GM23338 (cell line): ENCODE data around the gene DCBLD1. TPM values are rescaled to one million over a fixed set of nuclear protein-coding genes. Genes with fewer than 3 reads are reported as not detected.

Experiments used
- ATAC-seq: fragments of 200-7000 bp; cut with Tn5 transposase; 3 replicates; pipeline ENCODE4 v1.9.1; 2020
- DNase-seq: peaks from one replicate; pipeline ENCODE4 v3.0.0-alpha.2; 2015; ENCODE audit warnings: low spot score
- H2AFZ ChIP-seq: fragments of 200-600 bp; sonication (generic); 2 replicates; pipeline ENCODE4 v1.8.0; 2016; ENCODE audit warnings: antibody characterized with exemption, mild to moderate bottlenecking, moderate library complexity
- H3F3A ChIP-seq: fragments of 200-600 bp; sonication (generic); replicated peaks from 2 replicates; pipeline ENCODE4 v1.8.0; 2017; ENCODE audit warnings: antibody characterized with exemption, mixed run types, low read depth
- H3K27ac ChIP-seq: fragments of 200-600 bp; sonication (generic); 2 replicates; pipeline ENCODE4 v1.6.1; 2016; ENCODE audit warnings: low read depth
- H3K27me3 ChIP-seq: fragments of 200-600 bp; sonication (generic); 2 replicates; pipeline ENCODE4 v1.8.0; 2016; ENCODE audit warnings: mild to moderate bottlenecking, mixed run types, moderate library complexity; ENCODE audit not compliant: insufficient read depth
- H3K36me3 ChIP-seq: fragments of 200-600 bp; sonication (generic); 2 replicates; pipeline ENCODE4 v1.8.0; 2016; ENCODE audit warnings: mild to moderate bottlenecking; ENCODE audit not compliant: insufficient read depth
- H3K4me1 ChIP-seq: fragments of 200-600 bp; sonication (generic); 2 replicates; pipeline ENCODE4 v1.8.0; 2016; ENCODE audit warnings: mild to moderate bottlenecking, moderate library complexity; ENCODE audit not compliant: insufficient read depth
- H3K4me2 ChIP-seq: fragments of 200-600 bp; sonication (generic); 2 replicates; pipeline ENCODE4 v1.7.1; 2017; ENCODE audit warnings: mixed run types
- H3K4me3 ChIP-seq: fragments of 200-600 bp; sonication (generic); 2 replicates; pipeline ENCODE4 v1.6.1; 2016; ENCODE audit warnings: mixed run types
- H3K79me2 ChIP-seq: fragments of 200-600 bp; sonication (generic); replicated peaks from 2 replicates; pipeline ENCODE4 v1.8.0; 2017; ENCODE audit warnings: mild to moderate bottlenecking; ENCODE audit not compliant: insufficient read depth
- H3K9me2 ChIP-seq: fragments of 200-600 bp; sonication (generic); 2 replicates; pipeline ENCODE4 v1.8.0; 2017; ENCODE audit not compliant: insufficient read depth
- H4K20me1 ChIP-seq: fragments of 200-600 bp; sonication (generic); replicated peaks from 2 replicates; pipeline ENCODE4 v1.8.0; 2017; ENCODE audit warnings: mild to moderate bottlenecking; ENCODE audit not compliant: insufficient read depth
- H3K27ac Mint-ChIP-seq: 2 replicates; pipeline ENCODE4 v1.8.0; 2020; ENCODE audit warnings: inconsistent platforms, mild to moderate bottlenecking, moderate library complexity, mixed read lengths
- H3K27me3 Mint-ChIP-seq: 3 replicates; pipeline ENCODE4 v1.8.0; 2022; ENCODE audit warnings: low read depth, mild to moderate bottlenecking, moderate library complexity, mixed read lengths, inconsistent platforms; ENCODE audit not compliant: insufficient read depth, poor library complexity
- H3K36me3 Mint-ChIP-seq: 3 replicates; pipeline ENCODE4 v1.8.0; 2021; ENCODE audit warnings: low read depth, mild to moderate bottlenecking, inconsistent platforms, moderate library complexity, mixed read lengths
- H3K4me1 Mint-ChIP-seq: 3 replicates; pipeline ENCODE4 v1.8.0; 2020; ENCODE audit warnings: mild to moderate bottlenecking, inconsistent platforms, mixed read lengths
- H3K4me3 Mint-ChIP-seq: 3 replicates; pipeline ENCODE4 v1.8.0; 2021; ENCODE audit warnings: moderate library complexity, mild to moderate bottlenecking, inconsistent platforms, mixed read lengths
- H3K9me3 Mint-ChIP-seq: 3 replicates; pipeline ENCODE4 v1.8.0; 2020; ENCODE audit warnings: moderate library complexity, mild to moderate bottlenecking, inconsistent platforms, mixed read lengths
- CREB1 ChIP-seq: fragments of 250-450 bp; sonication (Bioruptor Pico); IDR thresholded peaks from 2 replicates; pipeline ENCODE4 v1.5.0; 2020; ENCODE audit warnings: low read depth, mild to moderate bottlenecking, moderate library complexity
- CTCF ChIP-seq, 2 experiments: fragments of 200-600 bp in 1 of 2; sonication (generic) in 1 of 2; conservative IDR thresholded peaks; 2 replicates each; pipeline versions ENCODE4 v1.5.1 to v1.6.1; 2016 to 2017; ENCODE audit warnings: antibody characterized with exemption in 2 of 2, low read depth in 2 of 2, mild to moderate bottlenecking in 2 of 2, moderate library complexity in 1 of 2
- EZH2 ChIP-seq: fragments of 200-600 bp; sonication (generic); IDR thresholded peaks from one replicate; pipeline ENCODE4 v1.8.0; 2017; ENCODE audit warnings: antibody characterized with exemption, mild to moderate bottlenecking, low read depth; ENCODE audit not compliant: unreplicated experiment
- EZH2phosphoT487 ChIP-seq: fragments of 200-600 bp; sonication (generic); IDR thresholded peaks from one replicate; pipeline ENCODE4 v1.8.1; 2018; ENCODE audit warnings: antibody characterized with exemption; ENCODE audit not compliant: unreplicated experiment
- JUNB ChIP-seq: IDR thresholded peaks from one replicate; pipeline ENCODE4 v1.6.1; 2016; ENCODE audit warnings: antibody characterized with exemption; ENCODE audit not compliant: unreplicated experiment
- NANOG ChIP-seq: IDR thresholded peaks from 2 replicates; pipeline ENCODE4 v1.6.1; 2016; ENCODE audit warnings: antibody characterized with exemption, borderline replicate concordance
- POLR2AphosphoS5 ChIP-seq: IDR thresholded peaks from 2 replicates; pipeline ENCODE4 v1.6.1; 2016; ENCODE audit warnings: antibody characterized with exemption, low read depth
- REST ChIP-seq: IDR thresholded peaks from one replicate; pipeline ENCODE4 v1.6.1; 2018; ENCODE audit warnings: antibody characterized with exemption; ENCODE audit not compliant: unreplicated experiment
- STAT1 ChIP-seq: IDR thresholded peaks from one replicate; pipeline ENCODE4 v1.6.1; 2016; ENCODE audit warnings: antibody characterized with exemption; ENCODE audit not compliant: unreplicated experiment
- ZNF114 ChIP-seq: fragments of 250-450 bp; sonication (Bioruptor Pico); IDR thresholded peaks from 2 replicates; pipeline ENCODE4 v1.5.0; 2020; ENCODE audit warnings: mild to moderate bottlenecking, moderate library complexity
- ZNF331 ChIP-seq: fragments of 250-450 bp; sonication (Bioruptor Pico); IDR thresholded peaks from 2 replicates; pipeline ENCODE4 v1.5.0; 2020; ENCODE audit warnings: low read depth, mild to moderate bottlenecking, moderate library complexity
- ZNF462 ChIP-seq: fragments of 250-450 bp; sonication (Bioruptor Pico); IDR thresholded peaks from 2 replicates; pipeline ENCODE4 v1.5.0; 2020; ENCODE audit warnings: mild to moderate bottlenecking, moderate library complexity
- polyA plus RNA-seq: library from polyadenylated mRNA; unstranded; fragments of >200 nt; fragmentation: Nextera tagmentation; extraction: Ambion mirVana; gene quantifications from 2 replicates; pipeline ENCODE4 v1.2.1, GENCODE V29; 2016
- total RNA-seq: library from RNA; depleted of rRNA; stranded (reverse); fragments of >200 nt; shearing (Covaris generic); gene quantifications from 2 replicates; pipeline ENCODE4 v1.2.3, GENCODE V29; 2014

The DCBLD1 gene
- total and polyA plus RNA-seq, 2 experiments from 2014 or later, result 4.2 to 7.6 TPM

GRCh38 chr6:117464700-117465099, 17.8 kb upstream of the DCBLD1 start:
- Histone ChIP-seq H3K9me2 (no peaks in the 10 kb centered on the region), H3K79me2 (no peaks in the 10 kb centered on the region), H4K20me1 (no peaks in the 10 kb centered on the region), H3K4me1 (no peaks in the 10 kb centered on the region), H3K4me3 (no peak overlapping the region), H3K4me2 (no peak overlapping the region), H3K27ac (no peak overlapping the region), H2AFZ (no peak overlapping the region), H3K27me3 (no peaks in the 10 kb centered on the region), H3F3A (no peaks in the 10 kb centered on the region), H3K36me3 (no peaks in the 10 kb centered on the region)
- Mint-ChIP-seq H3K4me3 (no peak overlapping the region), H3K4me1 (no peaks in the 10 kb centered on the region), H3K27ac (no peak overlapping the region), H3K27me3 (peaks cover 5% of the 10 kb centered on the region), H3K9me3 (no peaks in the 10 kb centered on the region; the same call in 2 of the 3 replicates), H3K36me3 (no peaks in the 10 kb centered on the region)
- no peak for ATAC-seq
- no peak for TF ChIP-seq CREB1 (CRISPR knock-in tag)
- no peak for TF ChIP-seq CTCF (conservative IDR thresholded peaks at IDR 0.05; ENCODE audit: low read depth in 2 of 2)
- TF ChIP-seq NANOG, result no peak
- TF ChIP-seq REST, result no peak
- no peak for TF ChIP-seq POLR2AphosphoS5
- TF ChIP-seq STAT1, result no peak
- TF ChIP-seq JUNB, result no peak
- no peak for TF ChIP-seq ZNF462
- TF ChIP-seq EZH2phosphoT487, result no peak
- TF ChIP-seq ZNF114, result no peak
- TF ChIP-seq EZH2, result no peak
- TF ChIP-seq ZNF331 (CRISPR knock-in tag), result no peak
- DNase-seq, result no peak
